ENCODE data around the gene TSTD1.

DNA sequence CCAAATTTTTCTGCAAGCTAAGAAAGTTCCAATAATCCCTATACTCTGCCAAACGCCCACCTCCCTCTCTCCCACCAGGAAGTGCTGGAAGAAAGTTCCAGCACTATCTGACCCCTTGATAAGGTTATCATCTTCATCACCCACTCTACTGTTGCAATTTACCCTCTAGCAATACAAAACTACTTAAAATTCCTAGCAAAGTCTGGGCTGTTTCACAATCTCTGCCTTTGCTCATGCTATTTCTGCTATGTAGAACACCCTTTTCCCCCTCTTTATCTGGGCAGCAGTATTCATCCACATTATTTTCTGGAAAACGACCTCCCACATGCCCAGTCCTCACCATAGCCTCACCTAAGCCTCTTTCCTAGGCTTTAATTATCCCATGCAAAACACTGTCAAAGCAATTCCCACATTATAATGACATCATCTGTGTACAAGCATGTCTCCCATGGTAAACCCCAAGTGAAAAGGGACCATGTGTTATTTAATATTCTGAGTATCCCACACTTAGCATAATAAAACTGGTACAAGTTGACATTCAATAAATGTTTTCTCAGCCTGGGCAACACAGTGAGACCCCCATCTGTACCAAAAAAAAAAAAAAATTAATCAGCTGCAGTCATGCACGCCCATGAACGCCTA, 29.8 kb downstream of the TSTD1 start:
- TF ChIP-seq CHD2 (IDR thresholded peaks at IDR 0.05; ENCODE audit: low read length): no peak
- no peak for TF ChIP-seq NRF1 (IDR thresholded peaks at IDR 0.05; ENCODE audit: low read depth, low read length)
- TF ChIP-seq, protein P1, sequence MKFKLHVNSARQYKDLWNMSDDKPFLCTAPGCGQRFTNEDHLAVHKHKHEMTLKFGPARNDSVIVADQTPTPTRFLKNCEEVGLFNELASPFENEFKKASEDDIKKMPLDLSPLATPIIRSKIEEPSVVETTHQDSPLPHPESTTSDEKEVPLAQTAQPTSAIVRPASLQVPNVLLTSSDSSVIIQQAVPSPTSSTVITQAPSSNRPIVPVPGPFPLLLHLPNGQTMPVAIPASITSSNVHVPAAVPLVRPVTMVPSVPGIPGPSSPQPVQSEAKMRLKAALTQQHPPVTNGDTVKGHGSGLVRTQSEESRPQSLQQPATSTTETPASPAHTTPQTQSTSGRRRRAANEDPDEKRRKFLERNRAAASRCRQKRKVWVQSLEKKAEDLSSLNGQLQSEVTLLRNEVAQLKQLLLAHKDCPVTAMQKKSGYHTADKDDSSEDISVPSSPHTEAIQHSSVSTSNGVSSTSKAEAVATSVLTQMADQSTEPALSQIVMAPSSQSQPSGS (IDR thresholded peaks at IDR 0.05; ENCODE audit: low read length): no peak
- no peak for TF ChIP-seq EP300 (IDR thresholded peaks at IDR 0.05; ENCODE audit: borderline replicate concordance in 1 of 2, low read depth in 2 of 2, low read length in 2 of 2)
- TF ChIP-seq TAF1 (IDR thresholded peaks at IDR 0.05; ENCODE audit: low read depth, low read length): no peak
- no peak for TF ChIP-seq POLR2AphosphoS5 (IDR thresholded peaks at IDR 0.05; ENCODE audit: low read depth, low read length)
- TF ChIP-seq, protein P2, sequence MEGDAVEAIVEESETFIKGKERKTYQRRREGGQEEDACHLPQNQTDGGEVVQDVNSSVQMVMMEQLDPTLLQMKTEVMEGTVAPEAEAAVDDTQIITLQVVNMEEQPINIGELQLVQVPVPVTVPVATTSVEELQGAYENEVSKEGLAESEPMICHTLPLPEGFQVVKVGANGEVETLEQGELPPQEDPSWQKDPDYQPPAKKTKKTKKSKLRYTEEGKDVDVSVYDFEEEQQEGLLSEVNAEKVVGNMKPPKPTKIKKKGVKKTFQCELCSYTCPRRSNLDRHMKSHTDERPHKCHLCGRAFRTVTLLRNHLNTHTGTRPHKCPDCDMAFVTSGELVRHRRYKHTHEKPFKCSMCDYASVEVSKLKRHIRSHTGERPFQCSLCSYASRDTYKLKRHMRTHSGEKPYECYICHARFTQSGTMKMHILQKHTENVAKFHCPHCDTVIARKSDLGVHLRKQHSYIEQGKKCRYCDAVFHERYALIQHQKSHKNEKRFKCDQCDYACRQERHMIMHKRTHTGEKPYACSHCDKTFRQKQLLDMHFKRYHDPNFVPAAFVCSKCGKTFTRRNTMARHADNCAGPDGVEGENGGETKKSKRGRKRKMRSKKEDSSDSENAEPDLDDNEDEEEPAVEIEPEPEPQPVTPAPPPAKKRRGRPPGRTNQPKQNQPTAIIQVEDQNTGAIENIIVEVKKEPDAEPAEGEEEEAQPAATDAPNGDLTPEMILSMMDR (IDR thresholded peaks at IDR 0.05; ENCODE audit: control extremely low read depth in 1 of 3, insufficient read depth in 1 of 3, low read depth in 1 of 3, low read length in 3 of 3): no peak

Data from H1 (cell line).